Measurements from ENCODE around the gene EIF4G1. TPM values are rescaled to one million over a fixed set of nuclear protein-coding genes. Genes with fewer than 3 reads are reported as not detected.

Gene EIF4G1
- total and polyA plus RNA-seq, 9 donors, result 72.4 to 295 (median 206) TPM

- intact Hi-C loops (cut with DNase I), result loop anchor here (5.0 to 10.0 kb wide), 5 partner anchors 45 to 392 kb away; no protein-coding TSS in a partner anchor
- Histone ChIP-seq H3K36me3 (no peaks in the 10 kb centered on the region), H3K27me3 (no peaks in the 10 kb centered on the region), H3K4me3 (no peak overlapping the region), H3K27ac (no peak overlapping the region), H3K4me1 (ENCODE audit: insufficient read depth) (peaks cover 2% of the 10 kb centered on the region), H3K9me3 (no peaks in the 10 kb centered on the region)
- DNase-seq, result no peak
- 57 to 61% (median 58%) methylated on average over 8 of the region's 8 CpGs for WGBS, 3 donors
- TF ChIP-seq EP300 (IDR thresholded peaks at IDR 0.05) (no peak), CTCF (IDR thresholded peaks at IDR 0.05) (no peak), POLR2A (IDR thresholded peaks at IDR 0.05) (no peak)
These were observed 58.0 kb downstream of the EIF4G1 start for GRCh38 chr3:184372296-184372821.

- no peaks in the 10 kb centered on the region for H3K36me3 ChIP-seq
- no peak for DNase-seq
- intact Hi-C loops (cut with DNase I), result loop anchor here (5.0 to 10.0 kb wide), 5 partner anchors 44 to 392 kb away; no protein-coding TSS in a partner anchor
- no peak for TF ChIP-seq CTCF (IDR thresholded peaks at IDR 0.05)
- TF ChIP-seq EP300 (IDR thresholded peaks at IDR 0.05), result no peak
- no peak for TF ChIP-seq POLR2A (IDR thresholded peaks at IDR 0.05)
- H3K27ac ChIP-seq, result no peak overlapping the region
- no peaks in the 10 kb centered on the region for H3K9me3 ChIP-seq
- H3K4me1 ChIP-seq (ENCODE audit: insufficient read depth), result peaks cover 2% of the 10 kb centered on the region
- 63 to 74% (median 64%) methylated on average over 5 of the region's 5 CpGs for WGBS, 3 donors
- no peak overlapping the region for H3K4me3 ChIP-seq
- no peaks in the 10 kb centered on the region for H3K27me3 ChIP-seq
These were observed 58.5 kb downstream of the EIF4G1 start for GRCh38 chr3:184372911-184373310.

- Histone ChIP-seq H3K36me3 (no peaks in the 10 kb centered on the region), H3K4me1 (ENCODE audit: insufficient read depth) (peaks cover 2% of the 10 kb centered on the region), H3K9me3 (no peaks in the 10 kb centered on the region), H3K27me3 (no peaks in the 10 kb centered on the region), H3K27ac (no peak overlapping the region), H3K4me3 (no peak overlapping the region)
- no peak for DNase-seq
- intact Hi-C loops (cut with DNase I), result loop anchor here (5.0 to 10.0 kb wide), 5 partner anchors 44 to 391 kb away; no protein-coding TSS in a partner anchor
- WGBS, 3 donors, result 54 to 60% (median 58%) methylated on average over 6 of the region's 6 CpGs
- TF ChIP-seq POLR2A (IDR thresholded peaks at IDR 0.05) (no peak), CTCF (IDR thresholded peaks at IDR 0.05) (no peak), EP300 (IDR thresholded peaks at IDR 0.05) (no peak)
These were observed 59.0 kb downstream of the EIF4G1 start for GRCh38 chr3:184373422-184373821.

- Histone ChIP-seq H3K4me1 (ENCODE audit: insufficient read depth) (peaks cover 4% of the 10 kb centered on the region), H3K4me3 (no peak overlapping the region), H3K9me3 (no peaks in the 10 kb centered on the region), H3K27me3 (no peaks in the 10 kb centered on the region), H3K27ac (no peak overlapping the region), H3K36me3 (no peaks in the 10 kb centered on the region)
- intact Hi-C loops (cut with DNase I), result loop anchor here in 2 of 4 donors (5.0 to 10.0 kb wide), 3 partner anchors 136 to 389 kb away; no protein-coding TSS in a partner anchor
- DNase-seq, result no peak
- TF ChIP-seq EP300 (IDR thresholded peaks at IDR 0.05) (no peak), POLR2A (IDR thresholded peaks at IDR 0.05) (no peak), CTCF (IDR thresholded peaks at IDR 0.05) (no peak)
- WGBS, 3 donors, result 88 to 91% (median 89%) methylated on average over 12 of the region's 12 CpGs
These were observed 61.5 kb downstream of the EIF4G1 start for GRCh38 chr3:184375747-184376461.
